ENCODE data around the gene POLR3H.
"Not testable (repeated sequence)": the region's sequence is repeated elsewhere in the genome, so short reads cannot be mapped to it uniquely, and the experiment has no call there.

Gene POLR3H

DNA sequence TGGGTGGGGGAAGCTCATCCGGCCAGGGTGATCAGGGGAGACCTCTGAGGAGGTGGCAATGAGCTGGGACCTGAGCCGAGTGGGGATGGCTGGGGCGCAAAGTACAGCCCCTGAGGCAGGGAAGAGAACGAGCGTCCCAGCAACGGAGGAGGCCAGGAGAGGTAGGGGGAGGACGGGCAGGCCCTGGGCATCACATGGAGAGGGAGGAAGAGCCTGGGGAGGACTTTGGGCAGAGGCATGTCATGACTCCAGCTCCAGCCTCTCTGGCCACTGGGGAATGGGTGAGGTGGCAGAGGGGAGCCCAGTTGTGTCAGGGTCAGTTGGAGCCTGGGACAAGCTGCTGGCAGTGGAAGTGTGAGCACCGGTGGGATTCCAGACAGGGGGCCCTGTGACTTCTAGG is 33.8 kb upstream of the POLR3H start:
- H3K27me3 ChIP-seq (ENCODE audit: control insufficient read depth, insufficient read depth, low read length), result no peaks in the 10 kb centered on the region
- no peak overlapping the region for H3K4me2 ChIP-seq (ENCODE audit: low read length)
- H3K4me1 ChIP-seq (ENCODE audit: control insufficient read depth, insufficient read depth, low read length), result no peaks in the 10 kb centered on the region
- no peaks in the 10 kb centered on the region for H3K9me3 ChIP-seq (replicated peaks; ENCODE audit: low read length)
- no peak overlapping the region for H3K4me3 ChIP-seq (ENCODE audit: low read length)
- peaks cover 66% of the 10 kb centered on the region for H3K36me3 ChIP-seq (ENCODE audit: insufficient read depth, low read length)
- H3K9ac ChIP-seq (ENCODE audit: low read depth, low read length), result no peak overlapping the region

DNA sequence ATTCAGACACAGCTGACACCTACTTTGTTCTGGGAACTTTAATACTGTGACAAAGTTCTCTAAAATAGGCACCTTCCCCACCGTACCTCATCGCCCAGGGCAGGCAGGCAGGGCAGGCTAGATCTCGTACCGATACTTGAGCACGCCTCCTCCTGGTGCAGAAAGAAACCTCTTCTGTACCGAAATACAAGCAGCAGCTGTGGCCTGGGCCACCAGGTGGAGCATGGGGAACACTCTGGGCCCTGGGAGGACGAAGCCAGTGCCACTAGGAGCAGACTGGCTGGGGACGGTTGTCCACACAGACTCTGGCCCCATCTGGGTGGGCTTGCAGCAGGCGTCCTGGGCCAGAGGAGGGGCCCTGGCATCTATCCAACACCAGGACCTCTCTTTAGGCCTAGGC is 32.6 kb upstream of the POLR3H start:
- Histone ChIP-seq H3K4me3 (ENCODE audit: low read length) (no peak overlapping the region), H3K27me3 (ENCODE audit: control insufficient read depth, insufficient read depth, low read length) (no peaks in the 10 kb centered on the region), H3K4me2 (ENCODE audit: low read length) (no peak overlapping the region), H3K9ac (ENCODE audit: low read depth, low read length) (no peak overlapping the region), H3K9me3 (replicated peaks; ENCODE audit: low read length) (no peaks in the 10 kb centered on the region), H3K4me1 (ENCODE audit: control insufficient read depth, insufficient read depth, low read length) (no peaks in the 10 kb centered on the region), H3K36me3 (ENCODE audit: insufficient read depth, low read length) (peaks cover 58% of the 10 kb centered on the region)

DNA sequence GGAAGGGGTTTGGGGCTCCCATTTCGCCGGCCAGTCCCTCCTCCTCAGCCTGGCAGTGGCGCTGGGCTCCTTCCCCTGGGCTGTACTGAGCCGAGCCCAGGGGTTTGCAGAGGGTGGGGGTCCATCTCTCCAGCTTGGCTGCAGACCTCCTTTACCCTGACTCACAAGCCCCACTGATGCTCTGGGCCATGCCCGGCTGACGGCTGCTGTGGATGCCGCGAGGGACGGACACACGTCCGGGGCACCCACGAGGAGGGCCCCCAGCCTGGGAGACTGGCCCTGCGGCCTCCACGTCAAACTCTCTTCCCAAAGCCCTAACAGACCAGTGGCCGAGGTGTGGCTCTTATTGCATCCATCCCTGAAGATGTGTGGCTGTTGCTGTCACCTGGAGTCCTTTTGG is 31.3 kb upstream of the POLR3H start:
- H3K9ac ChIP-seq (ENCODE audit: low read depth, low read length), result no peak overlapping the region
- H3K36me3 ChIP-seq (ENCODE audit: insufficient read depth, low read length), result peaks cover 54% of the 10 kb centered on the region
- no peaks in the 10 kb centered on the region for H3K27me3 ChIP-seq (ENCODE audit: control insufficient read depth, insufficient read depth, low read length)
- H3K4me2 ChIP-seq (ENCODE audit: low read length), result no peak overlapping the region
- H3K4me1 ChIP-seq (ENCODE audit: control insufficient read depth, insufficient read depth, low read length), result no peaks in the 10 kb centered on the region
- H3K9me3 ChIP-seq (replicated peaks; ENCODE audit: low read length), result no peaks in the 10 kb centered on the region
- H3K4me3 ChIP-seq (ENCODE audit: low read length), result no peak overlapping the region

DNA sequence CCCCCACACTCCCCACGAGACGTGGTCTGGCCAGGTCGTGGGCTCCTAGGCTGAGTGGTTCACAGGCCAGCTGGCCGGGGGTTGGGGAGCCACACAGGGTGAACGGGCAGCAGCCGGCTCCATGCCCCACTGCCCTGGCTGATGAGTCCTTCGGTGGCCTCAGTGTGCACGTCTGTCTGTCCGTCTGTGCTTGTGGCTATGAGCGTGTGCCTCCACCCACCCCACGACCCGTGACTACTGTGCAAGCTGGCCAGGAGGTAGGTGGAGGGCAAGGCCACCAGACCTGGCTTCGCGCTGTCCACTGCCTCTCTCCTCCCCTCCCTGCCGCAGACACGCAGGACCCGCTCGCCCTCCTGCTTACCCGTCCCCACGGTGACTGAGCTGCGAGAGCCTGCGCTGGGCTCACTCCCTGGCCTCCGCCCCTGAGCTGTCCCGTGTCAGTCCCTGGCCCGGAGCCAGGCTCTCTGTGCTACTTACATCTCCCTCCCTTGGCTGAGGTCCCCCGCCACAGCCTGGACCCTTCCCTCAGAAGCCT is 30.6 kb upstream of the POLR3H start:
- H3K27me3 ChIP-seq (ENCODE audit: control insufficient read depth, insufficient read depth, low read length), result no peaks in the 10 kb centered on the region
- no peak overlapping the region for H3K4me3 ChIP-seq (ENCODE audit: low read length)
- no peaks in the 10 kb centered on the region for H3K9me3 ChIP-seq (replicated peaks; ENCODE audit: low read length)
- no peaks in the 10 kb centered on the region for H3K4me1 ChIP-seq (ENCODE audit: control insufficient read depth, insufficient read depth, low read length)
- peaks cover 48% of the 10 kb centered on the region for H3K36me3 ChIP-seq (ENCODE audit: insufficient read depth, low read length)
- no peak overlapping the region for H3K9ac ChIP-seq (ENCODE audit: low read depth, low read length)
- H3K4me2 ChIP-seq (ENCODE audit: low read length), result no peak overlapping the region

DNA sequence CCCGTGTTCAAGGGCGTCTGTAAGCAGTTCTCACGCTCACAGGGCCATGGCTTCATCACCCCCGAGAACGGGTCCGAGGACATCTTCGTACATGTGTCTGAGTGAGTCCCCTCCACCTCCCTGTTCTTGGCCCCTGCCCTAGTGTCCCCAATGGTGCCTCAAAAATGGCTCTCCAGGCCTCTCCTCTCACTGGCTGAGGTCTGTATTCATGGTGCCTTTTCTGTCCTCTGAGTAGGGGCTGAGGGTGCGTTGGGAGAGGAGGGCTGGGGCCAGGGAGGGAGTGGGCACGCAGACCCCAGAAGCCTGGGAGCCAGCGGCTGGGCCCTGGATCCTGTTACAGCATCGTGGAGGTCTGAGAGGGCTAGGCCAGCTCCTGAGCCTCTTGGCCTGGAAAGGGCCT is 29.4 kb upstream of the POLR3H start:
- Histone ChIP-seq H3K4me2 (ENCODE audit: low read length) (no peak overlapping the region), H3K9ac (ENCODE audit: low read depth, low read length) (no peak overlapping the region), H3K27me3 (ENCODE audit: control insufficient read depth, insufficient read depth, low read length) (no peaks in the 10 kb centered on the region), H3K36me3 (ENCODE audit: insufficient read depth, low read length) (peaks cover 37% of the 10 kb centered on the region), H3K9me3 (replicated peaks; ENCODE audit: low read length) (no peaks in the 10 kb centered on the region), H3K4me1 (ENCODE audit: control insufficient read depth, insufficient read depth, low read length) (no peaks in the 10 kb centered on the region), H3K4me3 (ENCODE audit: low read length) (no peak overlapping the region)

DNA sequence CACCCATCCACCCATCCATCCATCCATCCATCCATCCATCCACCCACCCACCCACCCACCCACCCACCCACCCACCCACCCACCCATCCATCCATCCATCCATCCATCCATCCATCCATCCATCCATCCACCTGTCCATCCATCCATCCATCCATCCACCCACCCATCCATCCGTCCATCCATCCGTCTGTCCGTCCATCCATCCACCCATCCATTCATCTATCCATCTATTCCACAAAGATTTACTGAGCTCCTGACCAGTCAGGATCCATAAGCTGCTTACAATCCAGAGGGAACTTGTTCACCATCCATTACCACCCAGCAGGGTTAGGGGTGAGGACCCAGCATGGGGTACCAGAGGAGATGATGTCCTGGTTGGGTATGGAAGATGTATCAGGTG is 28.0 kb upstream of the POLR3H start:
- H3K9ac ChIP-seq (ENCODE audit: low read depth, low read length); H3K4me3 ChIP-seq (ENCODE audit: low read length); H3K4me1 ChIP-seq (ENCODE audit: control insufficient read depth, insufficient read depth, low read length); H3K9me3 ChIP-seq (replicated peaks; ENCODE audit: low read length); H3K4me2 ChIP-seq (ENCODE audit: low read length); H3K27me3 ChIP-seq (ENCODE audit: control insufficient read depth, insufficient read depth, low read length): not testable (repeated sequence)
- peaks cover 24% of the 10 kb centered on the region for H3K36me3 ChIP-seq (ENCODE audit: insufficient read depth, low read length)

DNA sequence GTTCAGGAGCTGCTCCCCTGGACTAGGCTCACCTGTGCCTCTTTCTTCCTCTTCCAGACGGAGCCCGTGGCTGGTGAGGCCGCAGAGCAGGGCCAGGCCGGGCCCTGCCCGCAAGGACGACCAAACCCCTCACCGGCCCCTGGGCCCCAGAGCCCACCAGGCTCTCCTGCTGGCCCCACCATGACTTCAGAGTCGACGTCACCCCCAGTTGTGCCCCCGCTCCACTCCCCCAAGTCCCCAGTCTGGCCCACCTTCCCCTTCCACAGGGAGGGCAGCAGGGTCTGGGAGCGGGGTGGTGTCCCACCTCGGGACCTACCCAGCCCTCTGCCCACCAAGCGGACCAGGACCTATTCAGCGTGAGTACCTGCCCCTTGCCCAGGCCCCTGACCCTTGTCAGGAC is 27.5 kb upstream of the POLR3H start:
- Histone ChIP-seq H3K4me2 (ENCODE audit: low read length) (no peak overlapping the region), H3K9ac (ENCODE audit: low read depth, low read length) (no peak overlapping the region), H3K9me3 (replicated peaks; ENCODE audit: low read length) (no peaks in the 10 kb centered on the region), H3K4me1 (ENCODE audit: control insufficient read depth, insufficient read depth, low read length) (no peaks in the 10 kb centered on the region), H3K4me3 (ENCODE audit: low read length) (no peak overlapping the region), H3K27me3 (ENCODE audit: control insufficient read depth, insufficient read depth, low read length) (no peaks in the 10 kb centered on the region), H3K36me3 (ENCODE audit: insufficient read depth, low read length) (peaks cover 21% of the 10 kb centered on the region)

DNA sequence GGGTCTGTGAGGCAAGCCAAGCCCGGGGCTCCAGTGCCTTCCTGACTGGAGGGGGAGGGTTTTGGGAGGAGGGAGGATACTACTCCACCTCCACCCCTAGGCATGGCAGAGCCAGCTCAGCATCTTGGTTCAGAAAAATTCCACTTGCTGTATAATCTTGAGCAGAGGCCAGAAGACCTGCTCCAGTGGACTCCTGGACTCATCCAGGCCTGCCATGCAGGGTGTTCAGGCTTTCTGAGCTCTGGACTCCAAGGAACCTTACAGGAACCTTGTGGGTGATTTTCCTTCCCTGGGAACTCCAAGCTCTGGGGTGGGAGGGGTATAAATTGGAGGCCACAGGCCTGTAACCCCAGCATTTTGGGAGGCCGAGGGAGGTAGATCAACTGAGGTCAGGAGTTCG is 26.0 kb upstream of the POLR3H start:
- Histone ChIP-seq H3K4me1 (ENCODE audit: control insufficient read depth, insufficient read depth, low read length) (peaks cover 7% of the 10 kb centered on the region), H3K36me3 (ENCODE audit: insufficient read depth, low read length) (peaks cover 7% of the 10 kb centered on the region), H3K4me3 (ENCODE audit: low read length) (no peak overlapping the region), H3K9me3 (replicated peaks; ENCODE audit: low read length) (no peaks in the 10 kb centered on the region), H3K9ac (ENCODE audit: low read depth, low read length) (no peak overlapping the region), H3K4me2 (ENCODE audit: low read length) (no peak overlapping the region), H3K27me3 (ENCODE audit: control insufficient read depth, insufficient read depth, low read length) (no peaks in the 10 kb centered on the region)

DNA sequence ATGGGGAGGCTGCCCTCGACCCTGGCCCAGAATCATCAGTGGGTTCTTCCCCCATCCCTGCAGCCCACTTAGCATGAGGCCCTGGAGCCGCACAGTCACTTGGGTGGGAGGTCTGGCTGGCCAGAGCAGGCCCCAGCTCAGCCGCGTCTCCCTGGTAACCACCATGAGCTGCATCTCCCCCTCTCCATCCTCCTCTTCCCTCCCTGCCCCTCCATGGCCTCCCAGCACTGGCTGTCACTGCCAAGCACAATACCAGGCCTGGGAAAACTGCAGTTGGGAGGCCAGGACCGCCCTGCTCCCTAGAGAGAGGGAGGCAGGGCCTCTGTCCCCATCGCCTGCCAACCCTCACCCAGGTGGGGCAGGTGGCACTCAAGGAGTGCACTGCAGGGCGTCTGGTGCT is 24.5 kb upstream of the POLR3H start:
- H3K9me3 ChIP-seq (replicated peaks; ENCODE audit: low read length), result no peaks in the 10 kb centered on the region
- H3K4me1 ChIP-seq (ENCODE audit: control insufficient read depth, insufficient read depth, low read length), result peaks cover 15% of the 10 kb centered on the region
- no peaks in the 10 kb centered on the region for H3K27me3 ChIP-seq (ENCODE audit: control insufficient read depth, insufficient read depth, low read length)
- H3K36me3 ChIP-seq (ENCODE audit: insufficient read depth, low read length), result no peaks in the 10 kb centered on the region
- H3K4me3 ChIP-seq (ENCODE audit: low read length), result no peak overlapping the region
- no peak overlapping the region for H3K9ac ChIP-seq (ENCODE audit: low read depth, low read length)
- H3K4me2 ChIP-seq (ENCODE audit: low read length), result no peak overlapping the region

DNA sequence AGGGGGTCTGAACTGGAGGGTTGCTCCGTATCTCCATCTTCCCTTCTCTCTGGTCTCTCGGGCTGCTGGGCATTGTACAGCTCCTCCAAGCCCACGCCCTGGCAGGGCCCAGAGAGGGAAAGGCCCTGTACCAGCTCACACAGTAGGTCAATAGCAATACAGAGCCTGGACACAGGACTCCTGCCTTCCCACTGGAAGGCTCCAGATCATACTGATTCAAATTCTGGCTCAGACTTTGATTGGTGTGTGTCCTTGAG is 23.2 kb upstream of the POLR3H start:
- Histone ChIP-seq H3K9me3 (replicated peaks; ENCODE audit: low read length) (no peaks in the 10 kb centered on the region), H3K27me3 (ENCODE audit: control insufficient read depth, insufficient read depth, low read length) (no peaks in the 10 kb centered on the region), H3K4me2 (ENCODE audit: low read length) (no peak overlapping the region), H3K9ac (ENCODE audit: low read depth, low read length) (no peak overlapping the region), H3K4me3 (ENCODE audit: low read length) (no peak overlapping the region), H3K36me3 (ENCODE audit: insufficient read depth, low read length) (no peaks in the 10 kb centered on the region), H3K4me1 (ENCODE audit: control insufficient read depth, insufficient read depth, low read length) (peaks cover 28% of the 10 kb centered on the region)

DNA sequence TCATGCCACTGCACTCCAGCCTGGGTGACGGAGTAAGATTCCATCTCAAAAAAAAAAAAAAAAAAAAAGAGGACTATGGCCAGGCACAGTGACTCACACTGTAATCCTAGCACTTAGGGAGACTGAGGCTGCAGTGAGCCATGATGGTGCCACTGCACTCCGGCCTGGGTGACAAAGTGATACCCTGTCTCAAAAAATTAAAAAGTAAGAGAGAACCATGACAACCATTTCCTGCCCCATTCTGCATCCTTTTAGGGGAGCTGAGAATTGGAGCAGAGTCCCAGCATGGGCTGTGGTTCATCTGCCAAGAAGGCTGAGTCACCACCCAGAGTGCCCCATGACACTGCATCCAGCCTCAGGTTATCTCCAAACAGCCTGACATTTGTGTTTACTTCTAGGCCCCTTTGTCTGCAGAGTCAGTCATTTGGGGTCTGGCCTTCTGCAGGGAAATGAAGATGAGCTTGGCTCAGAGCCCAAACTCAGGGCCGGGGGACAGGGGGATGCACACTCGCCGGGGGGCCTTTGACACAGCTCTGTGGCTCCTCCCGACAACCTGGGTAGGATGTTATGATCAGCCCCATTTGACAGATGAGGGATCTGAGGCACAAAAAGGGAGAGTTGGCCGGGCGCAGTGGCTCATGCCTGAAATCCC is 21.3 kb upstream of the POLR3H start:
- H3K4me1 ChIP-seq (ENCODE audit: control insufficient read depth, insufficient read depth, low read length), result peaks cover 47% of the 10 kb centered on the region
- H3K4me3 ChIP-seq (ENCODE audit: low read length), result no peak overlapping the region
- H3K9ac ChIP-seq (ENCODE audit: low read depth, low read length), result peak overlapping the region; percentile 14
- H3K27me3 ChIP-seq (ENCODE audit: control insufficient read depth, insufficient read depth, low read length), result no peaks in the 10 kb centered on the region
- H3K36me3 ChIP-seq (ENCODE audit: insufficient read depth, low read length), result no peaks in the 10 kb centered on the region
- H3K4me2 ChIP-seq (ENCODE audit: low read length), result no peak overlapping the region
- H3K9me3 ChIP-seq (replicated peaks; ENCODE audit: low read length), result no peaks in the 10 kb centered on the region

DNA sequence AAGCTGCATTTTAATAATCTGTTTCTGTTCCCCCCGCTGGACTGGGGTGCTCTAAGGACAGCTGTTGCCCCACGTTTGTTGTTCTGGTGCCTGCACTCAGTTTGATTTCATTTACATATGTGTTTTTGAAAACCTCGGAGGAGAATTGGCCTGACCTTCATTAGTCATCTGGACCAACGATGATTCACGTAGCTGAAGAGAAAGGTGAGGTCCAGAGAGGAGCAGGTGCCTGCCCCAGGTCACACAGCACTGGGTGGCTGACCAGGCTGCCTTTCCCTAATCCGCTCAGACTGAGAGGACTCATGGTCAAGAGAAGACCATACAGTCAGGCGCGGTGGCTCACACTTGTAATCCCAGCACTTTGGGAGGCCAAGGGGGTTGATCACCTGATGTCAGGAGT is 20.3 kb upstream of the POLR3H start:
- peaks cover 53% of the 10 kb centered on the region for H3K4me1 ChIP-seq (ENCODE audit: control insufficient read depth, insufficient read depth, low read length)
- no peak overlapping the region for H3K4me3 ChIP-seq (ENCODE audit: low read length)
- H3K9me3 ChIP-seq (replicated peaks; ENCODE audit: low read length), result no peaks in the 10 kb centered on the region
- H3K27me3 ChIP-seq (ENCODE audit: control insufficient read depth, insufficient read depth, low read length), result no peaks in the 10 kb centered on the region
- H3K4me2 ChIP-seq (ENCODE audit: low read length), result no peak overlapping the region
- H3K9ac ChIP-seq (ENCODE audit: low read depth, low read length), result no peak overlapping the region
- no peaks in the 10 kb centered on the region for H3K36me3 ChIP-seq (ENCODE audit: insufficient read depth, low read length)
